GM18861 (cell line): ENCODE data around the gene ATG10.
"Not testable (repeated sequence)": the region's sequence is repeated elsewhere in the genome, so short reads cannot be mapped to it uniquely, and the experiment has no call there.

ENCODE experiments used
- ATAC-seq: cut with Tn5 transposase; IDR thresholded peaks from one replicate; pipeline ENCODE4 v1.9.1; 2021; ENCODE audit not compliant: unreplicated experiment

ATG10 gene

DNA sequence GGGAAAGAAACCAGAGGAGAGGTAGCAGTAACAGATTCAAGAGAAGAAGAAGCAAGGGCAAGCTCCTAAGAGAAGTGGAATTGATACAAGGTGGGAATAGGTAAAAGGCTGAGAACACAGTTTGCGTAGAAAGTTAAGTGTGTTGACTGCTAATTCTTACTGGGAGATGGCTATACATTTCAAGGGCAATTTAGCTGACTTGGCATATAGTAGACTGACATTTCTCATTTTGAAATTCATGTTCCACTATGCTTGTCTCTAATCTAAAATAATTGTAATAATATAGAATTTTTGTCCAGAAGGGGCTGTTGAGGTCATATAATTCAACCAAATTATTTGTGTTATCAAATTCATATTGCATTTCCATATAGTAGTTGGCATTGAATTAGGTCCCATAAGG is 144.0 kb downstream of the ATG10 start:
- no peak for ATAC-seq

DNA sequence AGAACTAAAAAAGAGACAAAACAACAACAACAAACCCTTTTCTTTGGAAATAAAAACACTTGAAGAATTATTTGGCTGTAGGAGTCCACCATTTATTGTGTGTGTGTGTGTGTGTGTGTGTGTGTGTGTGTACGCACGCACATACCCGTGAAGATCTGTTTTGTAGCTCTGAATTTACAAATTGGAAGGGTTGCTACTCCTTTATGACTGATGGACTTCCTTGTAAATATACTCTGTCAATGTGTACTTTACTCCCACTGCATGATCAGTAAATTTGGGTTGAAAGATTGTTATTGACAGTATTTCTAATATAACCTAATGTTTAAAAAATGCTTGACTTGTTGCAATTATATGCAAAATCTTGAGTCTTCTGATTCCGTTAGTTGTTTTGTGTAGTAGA is 148.1 kb downstream of the ATG10 start:
- ATAC-seq, result no peak

DNA sequence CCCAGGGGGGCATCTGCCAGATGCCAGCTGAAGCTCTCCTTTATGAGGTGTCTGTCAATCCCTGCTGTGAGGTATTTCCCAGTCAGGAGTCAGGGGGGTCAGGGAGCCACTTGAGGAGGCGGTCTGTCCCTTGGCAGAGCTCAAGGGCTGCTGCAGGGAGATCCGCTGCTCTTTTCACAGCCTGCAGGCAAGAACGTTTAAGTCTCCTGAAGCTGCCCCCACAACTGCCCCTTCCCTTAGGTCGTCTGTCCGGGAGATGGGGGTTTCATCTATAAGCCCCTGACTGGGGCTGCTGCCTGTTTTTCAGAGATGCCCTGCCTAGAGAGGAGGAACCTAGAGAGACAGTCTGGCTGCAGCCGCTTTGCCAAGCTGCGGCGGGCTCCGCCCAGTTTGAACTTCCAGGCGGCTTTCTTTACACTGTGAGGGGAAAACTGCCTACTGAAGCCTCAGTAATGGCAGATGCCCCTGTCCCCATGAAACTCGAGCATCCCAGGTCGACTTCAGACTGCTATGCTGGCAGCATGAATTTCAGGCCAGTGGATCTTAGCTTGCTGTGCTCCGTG is 158.0 kb downstream of the ATG10 start:
- no peak for ATAC-seq

GRCh38 chr5:82130602-82131001 is 158.8 kb downstream of the ATG10 start:
- no peak for ATAC-seq

- no peak for ATAC-seq
Measured at GRCh38 chr5:82137205-82137604, 165.4 kb downstream of the ATG10 start.

DNA sequence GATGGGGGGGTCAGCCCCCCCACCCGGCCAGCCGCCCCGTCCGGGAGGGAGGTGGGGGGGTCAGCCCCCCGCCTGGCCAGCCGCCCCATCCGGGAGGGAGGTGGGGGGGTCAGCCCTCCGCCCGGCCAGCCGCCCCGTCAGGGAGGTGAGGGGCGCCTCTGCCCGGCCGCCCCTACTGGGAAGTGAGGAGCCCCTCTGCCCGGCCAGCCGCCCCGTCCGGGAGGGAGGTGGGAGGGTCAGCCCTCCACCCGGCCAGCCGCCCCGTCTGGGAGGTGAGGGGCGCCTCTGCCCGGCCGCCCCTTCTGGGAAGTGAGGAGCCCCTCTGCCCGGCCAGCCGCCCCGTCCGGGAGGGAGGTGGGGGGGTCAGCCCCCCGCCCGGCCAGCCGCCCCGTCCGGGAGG is 168.0 kb downstream of the ATG10 start:
- ATAC-seq, result not testable (repeated sequence)

GRCh38 chr5:82142217-82142841 is 170.5 kb downstream of the ATG10 start:
- ATAC-seq, result no peak

DNA sequence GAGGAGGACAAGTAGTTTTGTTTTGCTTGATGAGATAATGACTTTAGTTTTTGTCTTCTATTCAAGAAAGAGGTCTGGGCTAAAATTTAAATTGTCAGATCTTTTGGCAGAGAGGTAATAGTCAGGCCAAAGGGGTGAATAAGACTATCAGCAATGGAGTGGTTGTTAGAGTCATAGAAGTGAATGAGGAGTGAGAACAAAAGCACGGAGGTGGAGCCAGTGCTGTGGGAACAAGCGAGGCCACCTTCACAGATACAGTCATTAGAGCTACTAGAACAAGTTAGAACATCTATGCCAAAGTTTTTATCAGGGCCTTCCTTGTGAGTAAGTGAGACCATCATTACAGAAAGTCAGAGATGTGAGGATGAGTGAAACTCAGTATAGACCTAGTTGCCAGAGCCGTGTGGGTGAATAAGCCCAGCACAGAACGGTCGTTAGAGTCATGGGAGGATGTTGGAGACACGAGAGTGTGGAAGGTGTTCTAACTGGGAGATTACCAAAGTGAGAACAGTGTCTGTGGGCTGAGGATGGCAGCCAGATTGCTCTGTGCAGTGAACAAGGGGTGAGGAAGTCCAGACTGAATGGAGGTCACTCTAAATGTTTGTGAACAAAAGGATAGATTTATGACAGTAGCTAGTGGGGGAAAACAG is 171.2 kb downstream of the ATG10 start:
- ATAC-seq, result no peak

DNA sequence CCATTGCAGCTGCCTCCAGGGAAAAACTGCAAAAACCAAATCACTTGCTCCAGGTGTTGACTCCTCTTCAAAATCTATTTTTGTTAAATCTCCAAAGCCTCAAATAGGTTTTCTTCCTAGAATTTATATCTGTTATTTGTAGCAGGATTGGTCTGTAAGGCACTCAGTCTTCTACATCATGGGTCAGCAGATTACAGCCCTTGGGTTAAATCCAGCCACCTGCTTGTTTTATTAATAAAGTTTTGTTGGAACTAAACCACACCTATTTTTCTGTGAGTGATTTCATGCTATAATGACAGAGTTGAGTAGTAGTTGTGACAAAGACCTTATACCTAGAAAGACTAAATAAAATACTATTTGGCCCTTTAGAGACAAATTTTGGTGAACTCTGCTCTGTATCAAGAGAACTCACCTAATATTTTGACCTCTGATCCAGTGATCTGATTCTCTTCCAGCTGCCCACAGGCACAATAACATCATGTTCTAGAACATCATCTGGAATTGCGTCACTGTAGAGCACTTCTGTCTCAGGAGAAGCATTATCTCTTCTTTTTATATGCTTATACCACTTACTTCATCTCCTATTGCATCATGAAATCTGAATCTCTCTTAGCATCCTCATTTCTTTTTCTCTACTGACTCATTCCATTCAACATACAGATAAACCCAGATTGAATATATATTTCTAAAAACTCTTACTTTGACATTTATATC is 176.2 kb downstream of the ATG10 start:
- ATAC-seq, result no peak

DNA sequence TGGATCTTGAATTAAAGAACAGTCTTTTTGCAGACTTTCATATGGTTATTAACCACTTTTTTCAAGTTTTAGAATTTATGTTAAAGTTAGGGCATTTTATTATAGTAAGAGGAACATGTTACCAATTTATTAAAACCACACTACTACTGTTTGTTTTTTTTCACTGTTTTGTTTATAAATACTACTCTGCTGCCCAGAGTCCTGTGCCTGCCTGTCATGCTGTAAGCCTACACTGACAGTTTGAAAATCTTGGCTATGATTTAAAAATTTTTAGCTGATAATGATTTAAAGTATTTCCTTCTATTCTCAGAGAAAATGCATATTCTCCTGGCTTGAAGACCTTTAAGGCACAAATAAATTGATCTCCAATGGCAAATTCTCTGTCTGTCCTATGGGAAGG is 177.6 kb downstream of the ATG10 start:
- no peak for ATAC-seq

DNA sequence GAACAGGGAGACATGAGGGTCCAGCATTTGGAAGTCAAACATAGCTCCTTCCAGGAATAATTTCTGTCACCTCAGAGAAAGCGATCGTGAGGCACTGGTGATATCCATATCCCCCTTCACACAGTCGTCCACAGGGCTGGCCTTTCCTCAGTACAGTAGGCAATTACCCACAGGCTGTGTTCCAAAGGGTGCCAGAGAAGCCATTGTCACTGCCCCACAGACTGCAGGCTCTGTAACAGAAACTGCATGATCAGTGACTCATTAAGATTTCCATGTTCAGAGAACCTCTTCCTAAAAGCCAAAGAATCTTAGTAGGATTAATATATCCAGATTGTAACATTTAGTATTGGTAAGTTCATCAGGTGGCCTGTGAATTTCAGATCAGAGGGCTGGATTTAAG is 178.7 kb downstream of the ATG10 start:
- no peak for ATAC-seq

GRCh38 chr5:82151204-82151603 is 179.4 kb downstream of the ATG10 start:
- ATAC-seq, result no peak

GRCh38 chr5:82151662-82152061 is 179.8 kb downstream of the ATG10 start:
- ATAC-seq, result no peak

- ATAC-seq, result no peak
Measured at GRCh38 chr5:82152978-82153481, 181.2 kb downstream of the ATG10 start.

DNA sequence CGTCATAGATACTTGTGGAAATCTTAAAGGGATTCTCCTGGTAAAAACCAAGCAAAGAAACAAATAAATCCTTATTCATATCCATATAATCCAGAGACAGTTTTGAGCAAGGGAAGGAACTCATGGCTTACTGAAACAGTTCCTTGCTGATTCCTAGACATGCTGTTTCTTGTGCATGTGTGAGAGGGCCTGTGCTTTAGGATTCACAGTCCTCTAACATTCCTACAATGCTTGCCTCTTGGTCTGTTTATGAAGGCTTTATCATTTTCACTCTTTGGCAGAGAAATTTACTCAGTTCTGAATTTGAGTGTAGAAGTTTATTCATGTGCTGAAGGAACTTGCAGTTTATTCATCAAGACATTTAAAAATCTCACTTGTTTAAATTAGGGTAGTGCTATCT is 183.0 kb downstream of the ATG10 start:
- ATAC-seq, result no peak

- no peak for ATAC-seq
Measured at GRCh38 chr5:82155305-82155704, 183.5 kb downstream of the ATG10 start.

- ATAC-seq, result no peak
Measured at GRCh38 chr5:82156874-82157273, 185.1 kb downstream of the ATG10 start.

GRCh38 chr5:82158755-82159413 is 187.1 kb downstream of the ATG10 start:
- no peak for ATAC-seq

DNA sequence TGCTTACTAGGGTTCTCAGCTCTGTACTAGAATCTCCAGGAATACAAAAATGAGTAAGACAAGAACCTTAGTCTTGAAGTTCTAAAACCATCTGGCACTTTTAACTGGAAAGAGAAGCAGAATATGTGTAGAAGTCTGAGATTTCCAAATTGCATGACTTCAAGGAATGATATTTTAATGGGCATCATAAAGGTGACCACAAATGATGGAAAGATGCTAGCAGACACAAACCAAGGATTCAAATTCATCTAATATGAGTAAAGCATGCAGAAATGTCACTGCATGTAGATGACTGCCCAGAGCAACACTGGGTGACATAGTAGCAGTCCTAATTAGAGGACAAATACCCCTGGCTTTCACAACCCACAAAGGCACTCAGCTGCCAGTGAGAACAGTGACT is 189.1 kb downstream of the ATG10 start:
- no peak for ATAC-seq

DNA sequence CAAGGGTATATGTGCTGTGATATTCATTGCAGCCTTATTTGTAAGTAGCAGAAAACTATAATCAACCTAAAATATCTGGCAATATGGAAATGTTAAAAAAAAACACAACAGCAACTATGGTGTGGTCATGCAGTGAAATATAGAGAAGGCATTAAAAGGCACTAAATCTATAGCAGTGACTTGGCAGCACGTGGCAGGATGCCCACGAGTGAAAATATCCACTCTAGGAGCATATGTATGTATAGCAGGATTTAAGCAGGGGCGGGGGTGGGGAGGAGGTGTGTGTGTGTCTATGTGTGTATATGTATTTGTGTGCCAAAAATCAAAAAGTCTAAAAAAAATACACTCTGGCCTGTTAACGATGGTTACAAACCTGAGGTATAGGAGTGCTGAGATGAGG is 190.8 kb downstream of the ATG10 start:
- no peak for ATAC-seq

DNA sequence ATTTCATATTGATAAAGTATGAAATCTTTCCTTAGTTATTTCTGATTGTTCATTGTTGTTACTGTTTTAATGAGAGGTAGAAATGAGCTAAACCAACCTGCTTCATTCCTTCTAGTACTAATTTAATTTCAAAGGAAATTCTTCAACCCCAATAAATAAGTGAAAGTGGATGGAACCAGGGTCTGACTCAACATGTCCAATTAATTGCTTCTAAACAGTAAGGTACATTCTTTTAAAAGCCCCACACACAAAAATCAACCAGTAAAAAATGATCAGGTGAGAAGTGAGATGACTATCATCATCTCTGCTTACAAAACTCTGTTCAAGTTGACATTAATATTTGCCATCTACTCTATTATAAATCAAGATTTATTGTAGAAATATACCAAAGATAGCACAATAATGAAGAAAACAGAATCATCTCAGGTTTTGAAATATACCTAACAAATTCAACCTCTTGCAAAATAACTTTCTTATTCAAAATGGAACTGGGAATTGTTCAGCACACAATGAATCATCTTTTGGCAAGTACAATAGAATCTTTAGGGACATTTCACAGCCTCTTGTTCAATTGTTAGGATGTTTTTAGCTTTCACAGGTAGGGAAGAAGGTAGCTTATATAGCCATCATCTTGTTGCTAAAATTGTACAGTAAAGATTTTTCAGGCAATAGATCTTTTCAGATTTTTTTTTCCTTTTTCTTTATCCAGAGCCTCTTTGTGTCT is 191.8 kb downstream of the ATG10 start:
- no peak for ATAC-seq
